ENCODE measurements around the gene E2F6. TPM values are rescaled to one million over a fixed set of nuclear protein-coding genes. Genes with fewer than 3 reads are reported as not detected.

E2F6 gene
- total RNA-seq, 4 donors from 2014 or later = 10.1 to 18.2 (median 13.4) TPM

- no peak for DNase-seq (ENCODE audit: low spot score in 2 of 2)
- WGBS, 2 donors = 57 to 65% methylated on average over 5 of the region's 5 CpGs
- no peak overlapping the region for H3K4me3 ChIP-seq (ENCODE audit: low read depth, poor library complexity, severe bottlenecking)
- intact Hi-C loops (cut with DNase I; ENCODE audit: low total_unique reads) = no loop called here
- TF ChIP-seq, protein P1, sequence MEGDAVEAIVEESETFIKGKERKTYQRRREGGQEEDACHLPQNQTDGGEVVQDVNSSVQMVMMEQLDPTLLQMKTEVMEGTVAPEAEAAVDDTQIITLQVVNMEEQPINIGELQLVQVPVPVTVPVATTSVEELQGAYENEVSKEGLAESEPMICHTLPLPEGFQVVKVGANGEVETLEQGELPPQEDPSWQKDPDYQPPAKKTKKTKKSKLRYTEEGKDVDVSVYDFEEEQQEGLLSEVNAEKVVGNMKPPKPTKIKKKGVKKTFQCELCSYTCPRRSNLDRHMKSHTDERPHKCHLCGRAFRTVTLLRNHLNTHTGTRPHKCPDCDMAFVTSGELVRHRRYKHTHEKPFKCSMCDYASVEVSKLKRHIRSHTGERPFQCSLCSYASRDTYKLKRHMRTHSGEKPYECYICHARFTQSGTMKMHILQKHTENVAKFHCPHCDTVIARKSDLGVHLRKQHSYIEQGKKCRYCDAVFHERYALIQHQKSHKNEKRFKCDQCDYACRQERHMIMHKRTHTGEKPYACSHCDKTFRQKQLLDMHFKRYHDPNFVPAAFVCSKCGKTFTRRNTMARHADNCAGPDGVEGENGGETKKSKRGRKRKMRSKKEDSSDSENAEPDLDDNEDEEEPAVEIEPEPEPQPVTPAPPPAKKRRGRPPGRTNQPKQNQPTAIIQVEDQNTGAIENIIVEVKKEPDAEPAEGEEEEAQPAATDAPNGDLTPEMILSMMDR (IDR thresholded peaks at IDR 0.05) = no peak
- no peak for TF ChIP-seq POLR2A (IDR thresholded peaks at IDR 0.05)
Measured at GRCh38 chr2:11512431-11512830, 46.5 kb upstream of the E2F6 start.

DNA sequence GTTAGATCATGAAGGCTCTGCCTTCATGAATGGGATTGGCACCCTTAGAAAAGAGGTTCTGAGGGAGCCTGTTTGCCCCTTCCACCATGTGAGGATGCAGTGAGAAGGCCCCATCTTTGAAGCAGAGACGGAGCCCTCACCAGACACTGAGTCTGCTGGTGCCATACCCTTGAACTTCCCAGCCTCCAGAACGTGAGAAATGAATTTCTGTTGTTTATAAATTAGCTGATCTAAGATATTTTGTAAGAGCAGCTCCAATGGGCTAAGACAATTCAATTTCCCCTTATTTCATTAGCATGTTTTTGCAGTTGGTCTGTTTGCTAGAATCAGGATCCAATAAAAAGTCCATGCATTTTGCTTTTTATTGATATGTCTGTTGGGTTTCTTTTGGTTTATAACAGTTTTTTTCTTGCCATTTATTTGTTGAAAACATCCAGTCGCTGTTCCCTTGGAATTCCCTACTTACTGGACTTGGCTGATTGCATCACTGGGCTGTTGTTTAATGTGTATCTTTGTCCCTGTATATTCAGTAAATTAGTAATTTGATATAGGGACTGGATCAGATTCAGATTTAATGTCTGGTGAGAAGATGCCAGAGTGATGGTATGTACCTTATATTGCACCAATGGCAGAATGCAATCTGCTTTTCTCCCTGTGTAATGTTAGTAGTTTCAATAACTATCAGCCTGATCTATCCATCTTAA lies 43.8 kb upstream of the E2F6 start:
- WGBS, 2 donors = 84 to 88% methylated on average over 3 of the region's 3 CpGs
- intact Hi-C loops (cut with DNase I; ENCODE audit: low total_unique reads) = no loop called here
- TF ChIP-seq, protein P1 (IDR thresholded peaks at IDR 0.05) = no peak
- no peak for TF ChIP-seq POLR2A (IDR thresholded peaks at IDR 0.05)
- DNase-seq (ENCODE audit: low spot score in 2 of 2) = no peak
- H3K4me3 ChIP-seq (ENCODE audit: low read depth, poor library complexity, severe bottlenecking) = no peak overlapping the region

DNA sequence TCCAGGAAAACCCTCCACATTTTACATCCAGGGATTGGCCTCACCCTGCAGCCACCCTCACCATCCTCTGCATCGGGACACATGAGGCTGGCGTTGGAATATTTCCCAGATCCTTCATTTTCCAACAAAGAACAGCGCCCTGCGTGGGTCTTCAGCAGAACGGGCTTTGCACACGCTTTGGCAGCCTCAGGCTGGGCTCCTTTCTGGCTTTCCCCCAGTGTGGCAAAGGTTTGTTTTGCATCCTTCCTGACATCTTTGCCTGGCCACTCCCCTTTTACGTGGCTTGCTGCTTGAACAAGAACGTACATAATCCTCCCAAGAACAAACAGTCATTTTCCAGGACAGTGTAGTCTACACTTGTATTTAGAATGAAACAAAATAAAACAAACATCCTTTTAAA lies 42.3 kb upstream of the E2F6 start:
- 57 to 61% methylated on average over 8 of the region's 8 CpGs for WGBS, 2 donors
- no peak overlapping the region for H3K4me3 ChIP-seq (ENCODE audit: low read depth, poor library complexity, severe bottlenecking)
- TF ChIP-seq POLR2A (IDR thresholded peaks at IDR 0.05) = no peak
- TF ChIP-seq, protein P1 (IDR thresholded peaks at IDR 0.05) = no peak
- intact Hi-C loops (cut with DNase I; ENCODE audit: low total_unique reads) = no loop called here
- no peak for DNase-seq (ENCODE audit: low spot score in 2 of 2)

DNA sequence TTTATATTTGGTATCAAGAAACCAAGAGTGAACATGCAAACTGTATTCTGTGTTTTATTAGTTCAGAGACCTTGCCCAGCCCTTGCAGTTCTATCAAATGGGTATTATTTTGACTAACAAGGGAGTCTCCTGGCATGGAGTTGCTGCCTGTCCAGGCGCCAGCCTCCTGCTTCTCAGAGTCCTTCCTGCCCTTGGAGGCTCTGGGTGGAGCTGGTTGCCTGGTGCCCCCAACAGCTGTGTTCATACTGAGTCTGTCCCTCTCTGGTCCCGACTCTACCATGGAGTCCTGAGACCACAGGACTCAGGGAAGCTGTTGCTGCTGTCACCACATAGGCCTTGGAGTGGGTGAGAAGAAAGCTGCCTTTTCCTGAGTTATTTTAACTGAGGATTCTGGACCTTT lies 41.6 kb upstream of the E2F6 start:
- H3K4me3 ChIP-seq (ENCODE audit: low read depth, poor library complexity, severe bottlenecking) = no peak overlapping the region
- no peak for DNase-seq (ENCODE audit: low spot score in 2 of 2)
- WGBS, 2 donors = 73 to 77% methylated on average over 2 of the region's 2 CpGs
- TF ChIP-seq, protein P1 (IDR thresholded peaks at IDR 0.05) = no peak
- no peak for TF ChIP-seq POLR2A (IDR thresholded peaks at IDR 0.05)
- intact Hi-C loops (cut with DNase I; ENCODE audit: low total_unique reads) = no loop called here

GRCh38 chr2:11506611-11506969 lies 40.6 kb upstream of the E2F6 start:
- TF ChIP-seq POLR2A (IDR thresholded peaks at IDR 0.05) = no peak
- TF ChIP-seq, protein P1 (IDR thresholded peaks at IDR 0.05) = no peak
- 56 to 60% methylated on average over 3 of the region's 3 CpGs for WGBS, 2 donors
- no peak for DNase-seq (ENCODE audit: low spot score in 2 of 2)
- intact Hi-C loops (cut with DNase I; ENCODE audit: low total_unique reads) = no loop called here
- no peak overlapping the region for H3K4me3 ChIP-seq (ENCODE audit: low read depth, poor library complexity, severe bottlenecking)

Measured in lower leg skin (tissue), 4 donors.